Hematopoietic multipotent progenitor cell (in vitro differentiated cells): Measurements from ENCODE around the gene EMC9. TPM values are rescaled to one million over a fixed set of nuclear protein-coding genes. Genes with fewer than 3 reads are reported as not detected.

Experiments
- DNase-seq, 3 donors: peaks; one replicate each; pipeline ENCODE4 v3.0.0-alpha.2; 2011 to 2015; ENCODE audit warnings: low read depth in 2 of 3, low spot score in 2 of 3
- total RNA-seq: library from RNA; depleted of rRNA; stranded (reverse); fragments of >200 nt; gene quantifications from one replicate; pipeline ENCODE4 v1.2.3, GENCODE V29; 2012

The EMC9 gene
- total RNA-seq, 1 donor = 14.3 TPM

DNA sequence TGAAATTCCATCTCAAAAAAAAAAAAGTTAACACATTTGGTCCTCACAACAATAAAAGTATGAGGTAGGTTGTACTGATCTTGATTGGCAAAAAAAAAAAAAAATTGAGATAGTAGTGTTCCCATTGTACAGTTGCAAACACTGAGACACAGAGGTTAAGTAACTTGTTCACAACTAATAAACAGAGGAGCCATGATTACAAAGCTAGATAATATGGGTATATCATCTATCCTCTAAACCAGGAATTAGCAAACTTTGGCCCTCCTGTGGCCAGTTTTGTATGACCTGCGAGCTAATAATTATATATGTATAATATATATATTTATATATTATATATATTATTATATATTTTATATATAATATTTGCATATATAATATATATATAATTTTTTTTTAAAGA lies 7.7 kb downstream of the EMC9 start:
- no peak for DNase-seq

DNA sequence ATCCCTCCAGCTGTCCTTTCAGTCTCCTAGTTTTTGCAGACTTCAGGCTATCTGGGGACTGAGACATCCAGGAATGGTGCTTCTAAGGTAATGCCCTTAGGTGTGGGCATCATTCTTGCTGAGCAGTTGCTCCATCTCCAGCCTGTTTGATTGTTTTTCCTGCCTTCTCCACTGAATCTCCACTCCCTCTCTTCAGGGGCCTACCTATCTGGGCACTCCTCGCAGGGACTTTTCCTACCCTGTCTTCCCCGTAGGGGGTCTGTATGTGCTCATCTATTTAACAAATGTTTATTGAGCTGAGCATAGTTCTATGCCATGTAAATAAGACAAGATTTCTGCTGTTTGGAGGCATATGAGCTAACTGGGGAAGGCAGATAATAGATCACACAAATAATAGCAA lies 8.4 kb downstream of the EMC9 start:
- no peak for DNase-seq

DNA sequence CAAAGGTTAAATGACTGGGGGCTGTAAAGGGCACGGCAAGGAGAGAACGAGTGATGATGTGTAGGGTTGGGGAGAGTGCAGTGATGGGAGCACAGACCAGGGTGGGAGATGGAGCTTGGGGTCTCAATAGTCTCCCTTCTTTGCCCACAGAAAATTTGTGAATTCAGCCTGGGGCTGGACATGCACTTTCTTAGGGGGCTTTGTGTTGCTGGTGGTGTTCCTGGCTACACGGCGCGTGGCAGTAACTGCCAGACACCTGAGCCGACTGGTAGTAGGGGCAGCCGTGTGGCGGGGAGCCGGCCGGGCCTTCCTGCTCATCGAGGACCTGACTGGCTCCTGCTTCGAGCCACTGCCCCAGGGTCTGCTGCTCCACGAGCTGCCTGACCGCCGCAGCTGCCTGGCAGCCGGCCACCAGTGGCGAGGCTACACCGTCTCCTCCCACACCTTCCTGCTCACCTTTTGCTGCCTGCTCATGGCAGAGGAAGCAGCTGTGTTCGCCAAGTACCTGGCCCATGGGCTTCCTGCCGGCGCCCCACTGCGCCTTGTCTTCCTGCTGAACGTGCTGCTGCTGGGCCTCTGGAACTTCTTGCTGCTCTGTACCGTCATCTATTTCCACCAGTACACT lies 9.2 kb downstream of the EMC9 start:
- peak in 1 of 3 donors; percentile 33 for DNase-seq

DNA sequence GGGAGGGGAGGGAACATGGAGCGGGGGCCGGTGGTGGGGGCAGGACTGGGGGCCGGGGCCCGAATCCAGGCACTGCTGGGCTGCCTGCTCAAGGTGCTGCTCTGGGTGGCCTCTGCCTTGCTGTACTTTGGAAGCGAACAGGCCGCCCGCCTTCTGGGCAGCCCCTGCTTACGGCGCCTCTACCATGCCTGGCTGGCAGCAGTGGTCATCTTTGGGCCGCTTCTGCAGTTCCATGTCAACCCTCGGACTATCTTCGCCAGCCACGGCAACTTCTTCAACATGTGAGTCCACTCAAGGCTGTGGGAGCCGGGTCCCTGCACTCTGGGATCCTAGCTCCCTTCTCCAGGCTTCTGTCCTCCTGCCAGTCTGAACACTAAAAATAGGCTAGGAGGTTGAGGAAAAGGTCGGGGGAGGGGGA lies 9.8 kb downstream of the EMC9 start:
- DNase-seq = no peak

- no peak for DNase-seq
Observed at GRCh38 chr14:24130717-24131548, 10.5 kb downstream of the EMC9 start.

DNA sequence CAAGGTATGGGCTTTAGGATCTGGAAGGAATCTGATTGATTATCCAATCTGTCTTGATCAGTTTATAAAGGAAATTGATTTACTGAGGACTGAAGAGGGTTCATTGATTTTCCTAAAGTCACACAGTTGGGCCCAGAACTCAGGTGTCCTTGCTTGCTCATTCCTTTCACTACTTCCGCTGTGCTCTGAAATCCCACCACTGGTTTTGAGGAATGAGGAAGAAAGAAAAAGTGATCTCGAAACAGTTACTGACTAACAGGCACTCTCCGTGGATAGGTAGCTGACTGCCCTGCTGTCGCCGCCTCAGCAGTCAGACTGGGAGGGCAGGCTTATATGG lies 11.0 kb downstream of the EMC9 start, which contains the start of gene FITM1:
Gene FITM1 (plus strand): TSS at position 280 of the 337 bp plus-strand sequence. CDS start 905 bp downstream, outside the sequence.
- DNase-seq = no peak

- DNase-seq = no peak
Observed at GRCh38 chr14:24129410-24129998, 11.9 kb downstream of the EMC9 start.

DNA sequence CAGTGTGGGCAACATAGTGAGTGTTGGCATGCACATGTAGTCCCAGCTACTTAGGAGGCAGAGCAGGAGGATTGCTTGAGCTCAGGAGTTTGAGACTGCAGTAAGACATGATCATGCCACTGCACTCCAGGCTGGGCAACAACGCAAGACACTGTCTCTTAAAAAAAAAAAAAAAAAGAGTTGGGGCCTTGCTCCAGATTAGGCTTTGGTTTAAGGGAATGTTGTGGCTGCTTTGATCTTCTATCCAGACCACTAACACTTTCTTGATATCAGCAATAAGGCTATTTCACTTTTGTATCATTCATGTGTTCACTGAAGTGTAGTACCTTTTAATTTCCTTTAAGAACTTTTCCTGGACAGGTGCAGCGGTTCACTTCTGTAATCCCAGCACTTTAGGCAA lies 13.7 kb downstream of the EMC9 start:
- no peak for DNase-seq

DNA sequence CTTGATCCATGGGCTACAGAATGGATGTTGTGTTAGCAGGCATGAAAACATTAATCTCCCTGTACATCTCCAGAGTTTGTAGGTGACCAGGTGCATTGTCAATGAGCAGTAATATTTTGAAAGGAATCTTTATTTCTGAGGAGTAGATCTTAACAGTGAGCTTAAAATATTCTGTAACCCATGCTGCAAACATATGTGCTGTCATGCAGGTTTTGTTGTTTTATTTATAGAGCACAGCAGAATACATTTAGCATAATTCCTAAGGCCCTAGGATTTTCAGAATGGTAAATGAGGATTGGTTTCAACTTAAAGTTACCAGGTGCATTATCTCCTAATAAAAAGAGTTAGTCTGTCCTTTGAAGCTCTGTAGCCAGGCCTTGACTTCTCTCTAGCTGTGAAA lies 14.5 kb downstream of the EMC9 start:
- no peak for DNase-seq

DNA sequence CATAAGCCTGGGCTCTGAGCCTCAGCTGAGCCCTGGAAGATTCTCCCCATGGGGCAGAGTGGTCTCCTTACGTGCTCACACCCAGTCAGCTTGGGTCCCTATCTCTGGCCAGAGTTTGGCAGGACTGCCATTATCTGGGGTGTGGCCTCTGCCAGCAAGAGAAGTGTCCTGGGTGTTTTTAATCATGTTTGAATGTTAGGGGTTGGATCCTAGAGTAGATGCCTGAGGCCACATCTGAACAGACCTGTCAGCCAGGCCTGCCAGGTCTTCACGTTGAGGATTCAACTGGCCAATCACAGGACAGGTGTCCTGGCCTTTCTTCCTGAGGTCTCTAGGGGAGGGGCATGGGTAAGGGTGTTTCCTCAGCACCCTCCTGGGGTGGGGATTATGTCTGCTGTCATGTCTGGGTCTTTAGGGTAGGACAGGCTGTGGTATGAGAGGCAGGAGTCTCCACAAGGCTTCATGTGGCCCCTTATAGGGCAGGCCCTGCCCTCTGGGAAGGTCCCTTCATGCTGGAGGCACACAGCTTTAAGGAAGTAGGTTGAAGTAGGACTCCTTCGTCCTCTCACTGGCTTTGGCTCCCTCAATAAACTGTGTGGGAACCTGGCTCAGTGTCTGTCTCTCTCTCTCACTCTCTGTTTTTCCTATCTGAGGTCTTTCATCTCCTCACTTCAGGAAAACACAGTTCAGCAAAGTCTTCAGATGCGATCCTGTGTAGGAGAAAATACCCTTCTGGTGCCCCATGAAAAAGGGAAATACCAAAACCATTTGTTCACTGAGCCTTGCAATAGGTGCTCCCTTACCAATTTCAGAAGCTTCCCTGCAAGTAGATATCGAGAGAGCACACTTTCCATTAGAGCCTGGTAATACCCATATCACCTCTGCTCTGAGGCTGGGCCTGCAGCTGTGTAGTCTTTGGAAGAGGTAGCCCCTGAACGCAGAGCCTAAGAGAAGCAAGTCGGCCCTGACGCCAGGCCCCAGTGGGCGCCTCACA lies 17.7 kb downstream of the EMC9 start:
- no peak for DNase-seq

DNA sequence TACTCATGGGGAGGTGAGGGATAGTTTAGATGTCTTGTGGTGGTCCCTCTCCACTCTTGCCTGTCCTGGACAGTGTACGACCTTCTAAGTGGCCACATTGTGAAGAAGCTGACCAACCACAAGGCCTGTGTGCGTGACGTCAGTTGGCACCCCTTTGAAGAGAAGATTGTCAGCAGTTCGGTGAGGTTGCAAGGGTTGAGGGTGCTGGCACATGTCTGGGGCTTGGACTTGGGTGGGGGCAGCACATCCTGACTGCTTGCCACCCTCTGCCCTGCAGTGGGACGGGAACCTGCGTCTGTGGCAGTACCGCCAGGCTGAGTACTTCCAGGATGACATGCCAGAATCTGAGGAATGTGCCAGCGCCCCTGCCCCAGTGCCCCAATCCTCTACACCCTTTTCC lies 18.5 kb downstream of the EMC9 start:
- no peak for DNase-seq

- no peak for DNase-seq
Observed at GRCh38 chr14:24122416-24122815, 19.0 kb downstream of the EMC9 start.

DNA sequence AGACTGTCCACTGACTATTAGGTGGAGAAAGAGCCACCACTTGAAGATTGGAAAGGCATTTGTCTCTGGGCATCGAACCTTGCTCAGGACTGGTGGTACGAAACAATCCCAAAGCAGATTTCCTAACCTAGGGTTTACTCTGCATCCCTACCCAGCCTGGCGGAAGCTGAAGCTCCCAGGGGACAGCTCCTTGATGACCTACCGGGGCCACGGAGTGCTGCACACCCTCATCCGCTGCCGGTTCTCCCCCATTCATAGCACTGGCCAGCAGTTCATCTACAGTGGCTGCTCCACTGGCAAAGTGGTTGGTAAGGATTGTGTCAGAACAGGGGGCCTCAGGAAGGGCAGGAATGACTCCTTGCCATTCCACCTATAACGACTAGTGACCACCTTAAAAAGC lies 20.2 kb downstream of the EMC9 start:
- DNase-seq = no peak

DNA sequence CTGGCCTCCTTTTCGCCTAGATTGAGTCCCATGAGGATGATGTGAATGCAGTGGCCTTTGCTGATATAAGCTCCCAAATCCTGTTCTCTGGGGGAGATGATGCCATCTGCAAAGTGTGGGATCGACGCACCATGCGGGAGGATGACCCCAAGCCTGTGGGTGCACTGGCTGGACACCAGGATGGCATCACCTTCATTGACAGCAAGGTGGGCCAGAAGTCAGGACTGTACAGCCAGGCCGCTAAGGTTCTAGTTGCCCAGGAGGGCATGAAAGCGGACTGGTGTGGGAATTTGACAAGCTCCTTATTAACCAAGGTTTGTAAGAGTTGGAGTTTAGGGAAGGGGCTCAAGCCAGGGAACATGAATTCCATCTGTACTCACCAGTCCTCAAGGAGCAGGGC lies 21.7 kb downstream of the EMC9 start:
- DNase-seq = no peak

- DNase-seq = no peak
Observed at GRCh38 chr14:24117179-24117578, 24.2 kb downstream of the EMC9 start.

- DNase-seq = no peak
Observed at GRCh38 chr14:24116128-24116814, 25.1 kb downstream of the EMC9 start.

- no peak for DNase-seq
Observed at GRCh38 chr14:24115422-24116127, 25.8 kb downstream of the EMC9 start.

- DNase-seq = peak; percentile 98 to 100 (median 99)
Observed at GRCh38 chr14:24114532-24115421, 26.6 kb downstream of the EMC9 start, which contains the start of the genes DCAF11 and NRL. TSS of gene DCAF11 (plus strand) at chr14:24114777. CDS start at chr14:24115595, 818 bp downstream. TSS of gene NRL (minus strand) at chr14:24114949. CDS start at chr14:24082848, 32,101 bp downstream.
